Suprapubic skin (tissue), 4 donors: ENCODE measurements around the gene MIGA1.

Experiments
- EP300 ChIP-seq: sonication (generic); formaldehyde crosslinking; IDR thresholded peaks from one replicate; pipeline ENCODE4 v1.6.1; 2017; ENCODE audit warnings: antibody characterized with exemption
- POLR2A ChIP-seq, 2 donors: fragments of 450-650 bp; IDR thresholded peaks; one replicate each; pipeline ENCODE4 v1.6.1; 2017; ENCODE audit warnings: antibody characterized with exemption in 2 of 2, mild to moderate bottlenecking in 2 of 2, moderate library complexity in 2 of 2
- POLR2AphosphoS5 ChIP-seq, 3 donors: sonication (generic); formaldehyde crosslinking; IDR thresholded peaks; one replicate each; pipeline ENCODE4 v1.6.1; 2017; ENCODE audit warnings: antibody characterized with exemption in 3 of 3
- TF ChIP-seq, protein P1 (sequence below), 2 donors: fragments of 200-600 bp in 1 of 2; fragments of 450-650 bp in 1 of 2; sonication (generic) in 1 of 2; IDR thresholded peaks; one replicate each; pipeline ENCODE4 v1.5.1; 2016 to 2019; ENCODE audit warnings: antibody characterized with exemption in 2 of 2, mild to moderate bottlenecking in 1 of 2, moderate library complexity in 1 of 2

DNA sequence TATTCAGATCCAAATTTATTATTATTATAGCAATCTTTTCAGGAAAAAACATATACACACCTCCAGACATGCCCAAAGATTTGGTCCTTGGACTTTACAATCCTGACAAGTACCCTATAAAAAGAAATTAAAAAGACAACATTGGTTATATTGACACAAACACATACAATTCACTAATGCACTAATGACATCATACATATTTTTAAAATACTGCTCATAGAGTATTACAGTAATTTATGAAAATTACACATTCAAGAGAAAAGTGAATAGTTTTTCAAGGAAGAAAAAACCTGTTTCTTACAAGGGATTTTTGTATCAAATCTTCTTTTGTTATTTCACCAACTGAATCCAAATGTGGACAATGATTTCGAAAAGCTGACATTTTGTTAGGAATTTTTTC, 38.1 kb upstream of the MIGA1 start:
- TF ChIP-seq POLR2AphosphoS5 (IDR thresholded peaks at IDR 0.05) (no peak), EP300 (no peak), POLR2A (IDR thresholded peaks at IDR 0.05) (no peak)
- TF ChIP-seq, protein P1, sequence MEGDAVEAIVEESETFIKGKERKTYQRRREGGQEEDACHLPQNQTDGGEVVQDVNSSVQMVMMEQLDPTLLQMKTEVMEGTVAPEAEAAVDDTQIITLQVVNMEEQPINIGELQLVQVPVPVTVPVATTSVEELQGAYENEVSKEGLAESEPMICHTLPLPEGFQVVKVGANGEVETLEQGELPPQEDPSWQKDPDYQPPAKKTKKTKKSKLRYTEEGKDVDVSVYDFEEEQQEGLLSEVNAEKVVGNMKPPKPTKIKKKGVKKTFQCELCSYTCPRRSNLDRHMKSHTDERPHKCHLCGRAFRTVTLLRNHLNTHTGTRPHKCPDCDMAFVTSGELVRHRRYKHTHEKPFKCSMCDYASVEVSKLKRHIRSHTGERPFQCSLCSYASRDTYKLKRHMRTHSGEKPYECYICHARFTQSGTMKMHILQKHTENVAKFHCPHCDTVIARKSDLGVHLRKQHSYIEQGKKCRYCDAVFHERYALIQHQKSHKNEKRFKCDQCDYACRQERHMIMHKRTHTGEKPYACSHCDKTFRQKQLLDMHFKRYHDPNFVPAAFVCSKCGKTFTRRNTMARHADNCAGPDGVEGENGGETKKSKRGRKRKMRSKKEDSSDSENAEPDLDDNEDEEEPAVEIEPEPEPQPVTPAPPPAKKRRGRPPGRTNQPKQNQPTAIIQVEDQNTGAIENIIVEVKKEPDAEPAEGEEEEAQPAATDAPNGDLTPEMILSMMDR (IDR thresholded peaks at IDR 0.05): no peak
